ENCODE results near the gene ZNRF3.

DNA sequence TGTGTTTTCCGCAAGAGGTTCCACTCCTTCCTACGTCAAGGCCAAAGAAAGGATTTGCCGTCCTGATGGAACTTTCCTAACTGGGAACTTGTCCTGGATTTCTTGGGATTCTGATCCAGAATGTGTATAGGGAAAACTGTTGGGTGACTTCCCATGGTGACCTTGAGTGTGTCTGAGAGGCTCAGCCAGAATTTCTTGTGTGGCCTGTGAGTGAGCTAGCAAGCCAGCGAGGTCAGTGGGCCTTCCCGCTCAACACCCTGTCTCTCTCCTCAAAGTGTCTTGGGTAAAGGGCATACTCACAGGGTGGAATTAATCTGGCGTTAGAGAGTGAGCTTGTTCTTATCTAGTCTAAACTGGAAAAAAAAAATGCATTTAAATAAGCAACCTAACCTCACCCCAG is 20.4 kb downstream of the ZNRF3 start:
- TF ChIP-seq, protein P1, sequence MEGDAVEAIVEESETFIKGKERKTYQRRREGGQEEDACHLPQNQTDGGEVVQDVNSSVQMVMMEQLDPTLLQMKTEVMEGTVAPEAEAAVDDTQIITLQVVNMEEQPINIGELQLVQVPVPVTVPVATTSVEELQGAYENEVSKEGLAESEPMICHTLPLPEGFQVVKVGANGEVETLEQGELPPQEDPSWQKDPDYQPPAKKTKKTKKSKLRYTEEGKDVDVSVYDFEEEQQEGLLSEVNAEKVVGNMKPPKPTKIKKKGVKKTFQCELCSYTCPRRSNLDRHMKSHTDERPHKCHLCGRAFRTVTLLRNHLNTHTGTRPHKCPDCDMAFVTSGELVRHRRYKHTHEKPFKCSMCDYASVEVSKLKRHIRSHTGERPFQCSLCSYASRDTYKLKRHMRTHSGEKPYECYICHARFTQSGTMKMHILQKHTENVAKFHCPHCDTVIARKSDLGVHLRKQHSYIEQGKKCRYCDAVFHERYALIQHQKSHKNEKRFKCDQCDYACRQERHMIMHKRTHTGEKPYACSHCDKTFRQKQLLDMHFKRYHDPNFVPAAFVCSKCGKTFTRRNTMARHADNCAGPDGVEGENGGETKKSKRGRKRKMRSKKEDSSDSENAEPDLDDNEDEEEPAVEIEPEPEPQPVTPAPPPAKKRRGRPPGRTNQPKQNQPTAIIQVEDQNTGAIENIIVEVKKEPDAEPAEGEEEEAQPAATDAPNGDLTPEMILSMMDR (IDR thresholded peaks at IDR 0.05; ENCODE audit: poor library complexity, severe bottlenecking), result no peak
- TF ChIP-seq EZH2 (IDR thresholded peaks at IDR 0.05; ENCODE audit: borderline replicate concordance, insufficient read depth, low read length, poor library complexity, severe bottlenecking), result no peak
- no peak for TF ChIP-seq EP300 (conservative IDR thresholded peaks at IDR 0.05; ENCODE audit: poor library complexity, severe bottlenecking)
- TF ChIP-seq REST (IDR thresholded peaks at IDR 0.05; ENCODE audit: borderline replicate concordance), result no peak
- TF ChIP-seq TAF1 (IDR thresholded peaks at IDR 0.05; ENCODE audit: low read depth), result no peak
- TF ChIP-seq POLR2AphosphoS5 (IDR thresholded peaks at IDR 0.05), result no peak
- TF ChIP-seq MXI1 (conservative IDR thresholded peaks at IDR 0.05; ENCODE audit: poor library complexity, severe bottlenecking), result no peak
